GM21390 (cell line): ENCODE measurements around the gene TBC1D5.
"Not testable (repeated sequence)": the region's sequence is repeated elsewhere in the genome, so short reads cannot be mapped to it uniquely, and the experiment has no call there.

Experiments
- ATAC-seq: cut with Tn5 transposase; IDR thresholded peaks from one replicate; pipeline ENCODE4 v1.9.1; 2021; ENCODE audit not compliant: unreplicated experiment

Gene TBC1D5

GRCh38 chr3:17648630-17649355 is 93.6 kb downstream of the TBC1D5 start:
- ATAC-seq: not testable (repeated sequence)

DNA sequence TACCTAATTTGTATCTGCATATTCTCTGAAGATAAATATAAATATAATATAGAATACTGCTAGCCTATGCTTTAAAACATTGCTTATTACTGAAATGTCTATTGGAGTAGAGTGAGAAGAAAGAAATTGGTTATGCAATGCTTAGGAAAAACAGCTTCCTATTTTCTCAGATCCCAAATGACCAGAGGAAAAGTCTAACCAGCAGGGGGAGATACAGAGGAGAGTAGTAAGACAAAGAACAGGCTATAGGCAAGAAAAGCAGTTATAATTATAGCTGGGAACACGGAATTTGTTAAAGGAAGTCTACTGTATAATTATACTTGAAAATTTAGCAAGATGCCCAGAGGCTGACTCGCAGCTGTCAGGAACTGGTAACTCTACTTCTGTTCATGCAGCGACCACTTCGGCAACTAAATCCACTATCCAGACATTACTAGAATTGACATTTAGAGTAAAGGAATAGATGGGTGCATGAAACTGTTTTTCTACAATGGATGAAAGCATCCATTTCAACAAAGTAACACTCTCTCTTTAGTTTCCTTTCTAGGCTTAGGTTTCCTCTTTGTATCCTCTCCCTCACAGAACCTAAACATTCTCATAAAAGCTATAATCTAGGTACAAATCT is 97.2 kb downstream of the TBC1D5 start:
- no peak for ATAC-seq

DNA sequence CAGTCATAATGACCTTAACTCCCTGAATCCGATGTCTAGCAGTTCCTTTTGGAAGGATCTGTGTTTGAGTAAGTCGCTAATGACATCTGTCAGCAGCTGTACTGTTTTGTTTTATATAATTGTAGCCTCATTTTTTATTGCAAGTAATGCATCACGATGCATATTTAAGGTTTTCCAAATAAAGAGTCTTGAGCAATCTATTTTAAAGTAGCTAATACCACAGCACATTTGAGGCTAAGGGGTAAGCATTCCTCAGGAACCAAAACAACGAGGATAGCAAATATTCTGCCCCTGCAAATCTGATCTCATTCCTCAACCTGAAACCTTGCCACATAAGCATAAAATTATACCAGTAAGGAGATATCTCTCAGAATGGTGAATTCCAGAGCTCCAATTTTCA is 98.7 kb downstream of the TBC1D5 start:
- ATAC-seq: no peak

GRCh38 chr3:17642474-17642873 is 100.0 kb downstream of the TBC1D5 start:
- no peak for ATAC-seq

DNA sequence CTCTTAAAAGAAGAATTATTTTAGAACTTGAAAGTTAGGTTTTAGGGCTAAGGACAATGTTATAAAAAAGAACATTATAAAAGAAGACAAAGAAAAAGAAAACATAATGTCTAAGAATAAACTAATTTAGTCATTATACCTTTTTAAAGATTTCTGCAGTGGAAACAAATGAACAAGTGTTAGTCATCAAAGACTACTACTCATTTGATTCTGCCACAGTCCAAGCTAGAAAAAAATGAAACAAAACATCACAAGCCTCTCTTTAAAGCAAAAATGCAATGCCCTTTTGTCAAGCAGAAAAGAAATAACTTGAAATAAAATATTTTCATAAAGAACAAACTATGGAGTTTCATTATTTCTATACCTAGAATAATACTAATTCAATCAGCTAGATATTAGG is 102.0 kb downstream of the TBC1D5 start:
- ATAC-seq: no peak

GRCh38 chr3:17639765-17640164 is 102.7 kb downstream of the TBC1D5 start:
- no peak for ATAC-seq

GRCh38 chr3:17639257-17639656 is 103.2 kb downstream of the TBC1D5 start:
- no peak for ATAC-seq

DNA sequence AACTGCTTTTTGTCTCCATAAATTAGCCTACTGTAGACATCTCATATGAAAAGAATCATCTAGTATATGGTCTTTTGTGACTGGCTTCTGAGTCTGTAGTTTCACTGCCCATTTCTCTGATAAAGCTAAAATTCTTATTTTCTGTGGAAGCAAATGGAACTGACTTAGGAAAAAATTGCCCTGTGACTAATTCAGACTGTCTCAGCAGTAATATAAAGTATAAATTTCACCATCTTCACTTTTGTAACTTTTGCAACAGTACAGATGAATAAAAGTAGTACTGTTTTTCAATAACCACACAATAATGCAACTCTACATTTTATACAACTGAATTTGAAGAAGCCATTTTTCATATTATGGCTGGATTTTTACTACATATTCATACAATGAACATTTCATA is 104.1 kb downstream of the TBC1D5 start:
- no peak for ATAC-seq

DNA sequence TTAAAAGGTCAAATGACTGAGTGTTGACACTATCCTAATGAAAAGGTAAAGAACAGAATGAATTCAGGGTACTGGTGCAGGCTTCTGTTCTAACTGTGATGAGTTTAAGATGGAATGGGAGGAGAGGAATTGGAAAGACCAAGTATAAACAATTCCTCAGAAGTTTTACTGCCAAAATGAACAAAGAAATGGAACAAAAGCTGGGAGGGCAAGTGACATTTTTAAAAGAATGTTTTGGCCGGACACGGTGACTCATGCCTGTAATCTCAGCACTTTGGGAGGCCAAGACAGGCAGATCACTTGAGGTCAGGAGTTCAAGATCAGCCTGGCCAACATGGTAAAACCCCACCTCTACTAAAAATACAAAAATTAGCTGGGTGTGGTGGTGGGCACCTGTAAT is 106.8 kb downstream of the TBC1D5 start:
- not testable (repeated sequence) for ATAC-seq

- ATAC-seq: no peak
Measured at GRCh38 chr3:17634964-17635363, 107.5 kb downstream of the TBC1D5 start.

- no peak for ATAC-seq
Measured at GRCh38 chr3:17634201-17634600, 108.2 kb downstream of the TBC1D5 start.

DNA sequence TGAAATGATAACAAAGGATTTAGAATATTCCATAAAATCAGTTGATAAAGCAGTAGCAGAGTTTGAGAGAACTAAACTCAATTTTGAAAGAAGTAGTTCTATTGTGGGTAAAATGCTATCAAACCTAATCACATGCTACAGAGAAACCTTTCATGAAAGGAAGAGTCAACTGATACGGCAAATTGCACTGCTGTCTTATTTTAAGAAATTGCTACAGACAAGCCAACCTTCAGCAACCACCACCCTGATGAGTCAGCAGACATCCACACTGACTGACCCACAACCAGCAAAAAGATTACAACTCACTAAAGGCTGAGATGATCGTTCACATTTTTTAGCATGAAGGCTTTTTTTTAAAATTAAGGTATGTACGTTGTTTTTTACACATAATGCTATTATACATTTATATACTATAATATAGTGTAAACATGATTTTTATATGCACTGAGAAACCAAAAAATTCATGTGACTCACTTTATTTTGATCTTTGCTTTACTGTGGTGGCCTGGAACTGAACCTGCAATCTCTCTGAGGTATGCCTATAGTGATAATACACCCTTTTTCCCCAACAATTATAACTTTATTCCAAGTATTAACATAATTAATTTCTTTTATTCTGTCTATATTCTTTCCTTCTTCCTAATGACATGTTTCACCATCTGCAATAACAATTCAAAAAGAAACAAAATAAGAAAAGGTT is 109.9 kb downstream of the TBC1D5 start:
- ATAC-seq: no peak

DNA sequence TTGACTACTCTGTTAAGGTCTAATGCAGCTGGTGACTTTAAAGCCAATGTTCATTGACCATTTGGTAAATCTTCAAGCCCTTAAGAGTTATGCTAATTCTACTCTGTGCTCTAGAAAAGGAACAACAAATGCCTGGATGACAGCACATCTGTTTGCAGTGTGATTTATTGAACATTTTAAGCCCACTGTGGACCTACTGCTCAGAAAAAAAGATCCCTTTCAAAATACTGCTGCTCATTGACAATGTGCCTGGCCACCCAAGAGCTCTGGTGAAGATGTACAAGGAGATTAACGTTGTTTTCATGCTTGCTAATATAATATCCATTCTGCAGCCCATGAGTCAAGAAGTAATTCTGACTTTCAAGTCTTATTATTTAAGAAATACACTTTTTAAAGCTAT is 110.8 kb downstream of the TBC1D5 start:
- no peak for ATAC-seq

- ATAC-seq: no peak
Measured at GRCh38 chr3:17629400-17629799, 113.0 kb downstream of the TBC1D5 start.

DNA sequence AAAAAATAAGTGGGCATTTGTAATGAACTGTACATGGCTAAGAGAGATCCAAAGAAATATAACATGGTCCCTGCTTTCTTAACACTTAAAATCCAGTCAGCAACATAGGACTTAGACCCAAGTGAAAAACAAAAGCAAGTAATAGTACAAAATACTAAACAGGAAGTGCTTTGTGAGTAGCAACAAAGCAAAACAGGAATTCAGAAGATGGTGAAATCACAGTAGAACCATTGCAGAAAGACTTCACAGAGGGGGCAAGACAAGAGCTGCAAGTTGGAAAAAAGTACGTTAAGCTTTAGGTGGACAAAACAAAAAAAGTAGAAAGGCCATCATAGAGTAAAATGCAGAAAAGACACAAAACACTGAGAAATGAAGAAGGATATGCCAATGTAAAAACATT is 116.0 kb downstream of the TBC1D5 start:
- no peak for ATAC-seq

- ATAC-seq: no peak
Measured at GRCh38 chr3:17625133-17625532, 117.3 kb downstream of the TBC1D5 start.

DNA sequence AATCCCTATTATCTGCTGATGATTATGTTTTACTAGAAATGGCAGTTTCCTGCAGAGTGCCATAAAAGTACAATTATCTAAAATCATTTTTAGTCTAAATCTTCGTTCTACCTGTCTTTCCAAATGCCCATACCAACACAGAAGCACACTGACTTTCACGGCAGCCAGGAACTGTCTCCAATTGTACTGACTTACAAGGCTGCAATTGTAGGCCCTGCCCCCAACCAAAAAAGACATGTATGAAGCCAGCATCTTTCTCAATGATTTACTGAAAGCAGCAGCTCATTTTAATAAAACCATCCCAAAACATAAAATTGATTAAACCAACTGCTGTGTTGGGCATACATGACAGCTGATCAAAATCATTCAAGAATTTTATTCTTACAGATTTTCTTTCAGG is 119.0 kb downstream of the TBC1D5 start:
- ATAC-seq: no peak

- no peak for ATAC-seq
Measured at GRCh38 chr3:17619968-17620367, 122.5 kb downstream of the TBC1D5 start.

DNA sequence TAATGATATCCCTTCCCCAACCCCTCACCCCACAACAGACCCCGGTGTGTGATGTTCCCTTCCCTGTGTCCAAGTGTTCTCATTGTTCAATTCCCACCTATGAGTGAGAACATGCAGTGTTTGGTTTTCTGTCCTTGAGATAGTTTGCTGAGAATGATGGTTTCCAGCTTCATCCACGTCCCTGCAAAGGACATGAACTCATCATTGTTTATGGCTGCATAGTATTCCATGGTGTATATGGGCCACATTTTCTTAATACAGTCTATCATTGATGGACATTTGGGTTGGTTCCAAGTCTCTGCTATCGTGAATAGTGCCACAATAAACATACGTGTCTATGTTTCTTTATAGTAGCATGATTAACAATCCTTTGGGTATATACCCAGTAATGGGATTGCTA is 129.4 kb downstream of the TBC1D5 start:
- ATAC-seq: not testable (repeated sequence)

GRCh38 chr3:17607905-17608304 is 134.5 kb downstream of the TBC1D5 start:
- no peak for ATAC-seq

DNA sequence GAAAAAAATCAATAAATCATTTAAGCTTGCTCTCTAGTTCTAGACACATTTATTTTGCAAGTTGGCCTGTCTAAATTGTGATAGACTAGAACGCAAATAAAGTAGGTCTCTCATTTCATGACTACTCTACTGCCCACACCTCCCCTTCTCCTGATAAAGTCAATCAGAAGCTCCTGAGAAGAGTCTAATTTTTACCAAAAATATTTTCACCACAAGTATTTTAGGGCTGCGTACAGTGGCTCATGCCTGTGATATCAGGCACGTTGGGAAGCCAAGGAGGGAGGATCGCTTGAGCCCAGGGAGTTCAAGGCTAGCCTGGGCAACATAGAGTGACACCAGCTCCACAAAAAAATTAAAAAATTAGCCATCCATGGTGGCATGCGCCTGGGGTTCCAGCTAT is 136.5 kb downstream of the TBC1D5 start:
- ATAC-seq: no peak

DNA sequence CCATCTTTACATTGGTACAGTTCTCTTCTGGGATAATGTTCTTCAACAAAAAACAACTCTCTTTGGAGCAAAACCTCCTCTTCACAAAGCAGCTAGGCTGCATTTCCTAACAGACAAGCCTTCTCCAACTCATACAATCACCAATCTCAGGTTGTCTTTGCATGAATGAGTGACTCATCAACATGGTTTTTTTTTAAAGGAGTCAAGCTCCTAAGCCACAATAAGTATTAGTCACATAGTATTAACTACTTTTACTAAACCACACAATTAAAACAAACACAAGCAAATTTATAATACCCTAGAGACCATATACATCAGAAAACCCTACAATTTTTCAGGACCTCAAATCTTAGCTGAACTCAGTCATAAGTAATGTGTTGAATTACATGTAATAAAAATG is 137.4 kb downstream of the TBC1D5 start:
- ATAC-seq: no peak
